ENCODE results near the gene CIAO2B. TPM values are rescaled to one million over a fixed set of nuclear protein-coding genes. Genes with fewer than 3 reads are reported as not detected.

Gene CIAO2B
- polyA plus RNA-seq: 99.6 to 149 TPM (median 105 TPM) in 3 replicates
- 42.6 TPM for polyA plus RNA-seq (2011; ENCODE audit: low read depth)
- polyA plus RNA-seq (2011; cell fraction: cytosol; rRNA removed): 79.5 and 85.2 TPM in 2 replicates
- 47.0 and 59.8 TPM in 2 replicates for polyA plus RNA-seq (2011; cell fraction: nucleus; rRNA removed)
- 126 and 200 TPM in 2 replicates for polyA plus RNA-seq (2012; ENCODE audit: low replicate concordance)
- polyA minus RNA-seq: 117 to 140 TPM (median 117 TPM) in 3 replicates
- 115 TPM for polyA minus RNA-seq (2011; cell fraction: cytosol; rRNA and poly(A)+ RNA removed)
- 10.9 and 17.1 TPM in 2 replicates for polyA minus RNA-seq (2011; cell fraction: nucleus; rRNA and poly(A)+ RNA removed)

DNA sequence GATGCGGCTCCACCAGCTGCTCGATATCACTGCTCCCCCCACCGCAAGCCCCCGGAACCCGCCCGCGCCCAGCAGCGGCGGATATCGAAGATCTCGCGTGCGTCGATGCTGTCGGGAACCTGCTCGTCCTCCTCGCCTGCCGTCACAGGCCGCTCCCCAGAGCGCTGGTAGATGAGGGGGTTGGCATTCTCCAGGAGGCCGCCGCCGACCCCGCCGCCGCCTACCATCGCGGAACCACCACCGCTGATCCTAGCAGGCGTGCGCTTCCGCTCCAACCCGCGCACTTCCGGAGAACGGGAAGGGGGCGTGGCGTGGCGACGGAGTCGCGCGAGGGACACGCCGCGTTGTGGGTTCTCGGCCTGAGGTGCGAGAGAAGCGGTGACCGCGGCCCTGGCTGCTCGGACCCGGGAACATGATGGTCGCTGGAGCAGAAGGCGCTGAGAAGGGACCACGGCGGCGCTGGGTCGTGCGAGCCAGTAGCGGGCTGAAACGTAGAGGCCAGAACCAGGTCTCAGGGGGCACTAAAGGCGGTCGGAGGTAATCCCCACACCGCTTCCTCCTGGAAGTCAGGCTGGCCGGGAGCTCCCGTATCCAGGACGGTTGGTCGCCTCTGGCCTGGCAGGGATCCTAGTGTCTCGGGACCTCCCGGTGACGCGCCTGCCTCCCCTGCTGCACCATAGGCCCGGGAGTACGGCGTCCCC is at the start of gene CIAO2B:
TSS of gene CIAO2B (minus strand) at position 265 of the 701 bp plus-strand sequence. CDS start at position 227, 38 bp downstream.
- Histone ChIP-seq H3K4me1 (ENCODE audit: control insufficient read depth, extremely low read depth, insufficient read depth, low read length) (peaks cover 18% of the 10 kb centered on the region), H3K27ac (ENCODE audit: control insufficient read depth, insufficient read depth, low read length) (peak within 1 kb of the TSS; percentile 76), H3K4me3 (ENCODE audit: control insufficient read depth in 2 of 3, extremely low read depth in 1 of 3, insufficient read depth in 2 of 3, low read depth in 1 of 3, low read length in 3 of 3) (peak within 1 kb of the TSS; percentile 72 to 86 (median 77)), H3K36me3 (ENCODE audit: control insufficient read depth in 2 of 2, extremely low read depth in 1 of 2, insufficient read depth in 2 of 2, low read length in 2 of 2) (peaks cover 17 to 26% of the 10 kb centered on the region in 2 experiments), H3K9me3 (ENCODE audit: control insufficient read depth, low read depth, low read length) (no peaks in the 10 kb centered on the region), H2AFZ (ENCODE audit: control insufficient read depth, low read length) (peak within 1 kb of the TSS; percentile 87), H3K27me3 (ENCODE audit: control insufficient read depth, extremely low read depth, insufficient read depth, low read length) (no peaks in the 10 kb centered on the region), H3K9ac (ENCODE audit: control insufficient read depth, extremely low read depth, insufficient read depth, low read length) (peak within 1 kb of the TSS; percentile 95), H3K4me2 (ENCODE audit: control insufficient read depth, extremely low read depth, insufficient read depth, low read depth, low read length) (peak within 1 kb of the TSS; percentile 94), H3K79me2 (ENCODE audit: control insufficient read depth, insufficient read depth, low read length) (peaks cover 49% of the 10 kb centered on the region), H4K20me1 (ENCODE audit: control insufficient read depth, extremely low read depth, insufficient read depth, low read length) (peaks cover 8% of the 10 kb centered on the region), H3K9me1 (ENCODE audit: control insufficient read depth, extremely low read depth, insufficient read depth, low read length) (peaks cover 5% of the 10 kb centered on the region)
- FAIRE-seq (no peak), DNase-seq (ENCODE audit: low read depth, low spot score) (no peak)
- TF ChIP-seq, protein P1, sequence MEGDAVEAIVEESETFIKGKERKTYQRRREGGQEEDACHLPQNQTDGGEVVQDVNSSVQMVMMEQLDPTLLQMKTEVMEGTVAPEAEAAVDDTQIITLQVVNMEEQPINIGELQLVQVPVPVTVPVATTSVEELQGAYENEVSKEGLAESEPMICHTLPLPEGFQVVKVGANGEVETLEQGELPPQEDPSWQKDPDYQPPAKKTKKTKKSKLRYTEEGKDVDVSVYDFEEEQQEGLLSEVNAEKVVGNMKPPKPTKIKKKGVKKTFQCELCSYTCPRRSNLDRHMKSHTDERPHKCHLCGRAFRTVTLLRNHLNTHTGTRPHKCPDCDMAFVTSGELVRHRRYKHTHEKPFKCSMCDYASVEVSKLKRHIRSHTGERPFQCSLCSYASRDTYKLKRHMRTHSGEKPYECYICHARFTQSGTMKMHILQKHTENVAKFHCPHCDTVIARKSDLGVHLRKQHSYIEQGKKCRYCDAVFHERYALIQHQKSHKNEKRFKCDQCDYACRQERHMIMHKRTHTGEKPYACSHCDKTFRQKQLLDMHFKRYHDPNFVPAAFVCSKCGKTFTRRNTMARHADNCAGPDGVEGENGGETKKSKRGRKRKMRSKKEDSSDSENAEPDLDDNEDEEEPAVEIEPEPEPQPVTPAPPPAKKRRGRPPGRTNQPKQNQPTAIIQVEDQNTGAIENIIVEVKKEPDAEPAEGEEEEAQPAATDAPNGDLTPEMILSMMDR (optimal IDR thresholded peaks at IDR 0.05 in 1 of 3, IDR thresholded peaks at IDR 0.05 in 1 of 3, conservative IDR thresholded peaks at IDR 0.05 in 1 of 3; ENCODE audit: extremely low read depth in 1 of 3, insufficient read depth in 2 of 3, low read length in 3 of 3): no peak
- no peak for TF ChIP-seq EZH2 (IDR thresholded peaks at IDR 0.05; ENCODE audit: low read length)
- dilution Hi-C loops (cut with MboI; ENCODE audit: extremely low pct_ligation_motif_present, low sequenced_read_pairs): no loop called here

DNA sequence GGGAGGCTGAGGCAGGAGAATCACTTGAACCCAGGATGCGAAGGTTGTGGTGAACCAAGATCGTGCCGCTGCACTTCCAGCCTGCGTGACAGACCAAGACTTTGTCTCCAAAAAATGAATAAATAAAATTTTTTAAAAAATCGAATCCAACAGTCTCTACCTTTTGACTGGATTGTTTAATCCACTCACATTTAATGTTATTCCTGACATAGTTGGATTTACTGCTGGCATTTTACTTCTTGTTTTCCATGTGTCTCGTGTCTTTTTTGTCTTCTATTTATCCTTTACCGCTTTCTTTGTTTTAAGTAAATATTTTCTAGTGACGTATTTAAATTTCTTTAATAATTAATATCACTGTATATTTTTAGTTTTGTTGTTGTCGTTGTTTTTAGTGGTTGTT is 48.8 kb upstream of the CIAO2B start:
- no peaks in the 10 kb centered on the region for H3K79me2 ChIP-seq (ENCODE audit: control insufficient read depth, insufficient read depth, low read length)
- no peak overlapping the region for H3K9ac ChIP-seq (ENCODE audit: control insufficient read depth, extremely low read depth, insufficient read depth, low read length)
- TF ChIP-seq EZH2 (IDR thresholded peaks at IDR 0.05; ENCODE audit: low read length): no peak
- TF ChIP-seq, protein P1 (optimal IDR thresholded peaks at IDR 0.05 in 1 of 3, IDR thresholded peaks at IDR 0.05 in 1 of 3, conservative IDR thresholded peaks at IDR 0.05 in 1 of 3; ENCODE audit: extremely low read depth in 1 of 3, insufficient read depth in 2 of 3, low read length in 3 of 3): no peak
- H4K20me1 ChIP-seq (ENCODE audit: control insufficient read depth, extremely low read depth, insufficient read depth, low read length): no peaks in the 10 kb centered on the region
- H3K4me2 ChIP-seq (ENCODE audit: control insufficient read depth, extremely low read depth, insufficient read depth, low read depth, low read length): no peak overlapping the region
- H3K36me3 ChIP-seq (ENCODE audit: control insufficient read depth in 2 of 2, extremely low read depth in 1 of 2, insufficient read depth in 2 of 2, low read length in 2 of 2): no peaks in the 10 kb centered on the region
- H3K27ac ChIP-seq (ENCODE audit: control insufficient read depth, insufficient read depth, low read length): no peak overlapping the region
- H2AFZ ChIP-seq (ENCODE audit: control insufficient read depth, low read length): no peak overlapping the region
- no peak overlapping the region for H3K4me3 ChIP-seq (ENCODE audit: control insufficient read depth in 2 of 3, extremely low read depth in 1 of 3, insufficient read depth in 2 of 3, low read depth in 1 of 3, low read length in 3 of 3)
- DNase-seq (ENCODE audit: low read depth, low spot score): no peak
- FAIRE-seq: no peak
- H3K4me1 ChIP-seq (ENCODE audit: control insufficient read depth, extremely low read depth, insufficient read depth, low read length): peaks cover 1% of the 10 kb centered on the region
- no peaks in the 10 kb centered on the region for H3K9me3 ChIP-seq (ENCODE audit: control insufficient read depth, low read depth, low read length)
- H3K27me3 ChIP-seq (ENCODE audit: control insufficient read depth, extremely low read depth, insufficient read depth, low read length): no peaks in the 10 kb centered on the region
- dilution Hi-C loops (cut with MboI; ENCODE audit: extremely low pct_ligation_motif_present, low sequenced_read_pairs): no loop called here
- no peaks in the 10 kb centered on the region for H3K9me1 ChIP-seq (ENCODE audit: control insufficient read depth, extremely low read depth, insufficient read depth, low read length)

All from keratinocyte (primary cell).